Raji (cell line): ENCODE measurements around the gene VPS11.

ENCODE experiments used
- POLR2A ChIP-seq: IDR thresholded peaks from 2 replicates; pipeline ENCODE4 v1.6.1; 2011; ENCODE audit warnings: low read depth, low read length, control low read depth; ENCODE audit not compliant: insufficient read depth

The VPS11 gene

DNA sequence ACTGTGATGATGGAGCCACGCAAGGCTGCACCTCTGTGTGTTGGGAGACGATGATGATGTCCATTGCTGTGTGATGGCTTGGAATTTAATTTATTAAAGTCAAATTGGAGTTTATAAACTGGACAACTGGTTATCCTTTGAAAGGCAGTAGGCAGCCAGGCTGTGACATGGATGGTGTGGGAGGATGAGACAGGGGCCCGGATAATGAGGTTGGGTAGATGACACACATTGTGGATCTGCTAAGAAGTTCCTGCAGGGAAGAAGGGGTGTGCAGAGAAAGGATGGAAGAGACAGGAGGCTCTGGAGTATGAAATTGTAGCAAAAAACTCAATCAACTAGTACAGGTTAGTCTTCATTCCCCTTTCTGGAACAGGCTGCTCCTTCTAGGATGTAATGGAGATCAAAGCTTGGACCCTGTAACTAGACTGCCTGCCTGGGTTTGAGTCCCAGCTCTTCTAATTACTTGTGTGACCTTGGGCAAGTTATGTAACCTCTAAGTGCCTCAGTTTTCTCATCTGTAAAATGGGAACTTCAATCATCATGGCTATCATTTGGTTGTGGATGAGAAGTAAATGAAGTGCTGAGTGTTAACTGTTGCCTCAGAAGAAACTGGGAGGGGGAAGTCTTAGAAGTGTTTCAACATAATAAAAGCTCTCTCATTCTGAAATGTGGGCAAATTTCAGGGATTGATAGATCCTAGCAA, 49.5 kb downstream of the VPS11 start:
- TF ChIP-seq POLR2A, result no peak

DNA sequence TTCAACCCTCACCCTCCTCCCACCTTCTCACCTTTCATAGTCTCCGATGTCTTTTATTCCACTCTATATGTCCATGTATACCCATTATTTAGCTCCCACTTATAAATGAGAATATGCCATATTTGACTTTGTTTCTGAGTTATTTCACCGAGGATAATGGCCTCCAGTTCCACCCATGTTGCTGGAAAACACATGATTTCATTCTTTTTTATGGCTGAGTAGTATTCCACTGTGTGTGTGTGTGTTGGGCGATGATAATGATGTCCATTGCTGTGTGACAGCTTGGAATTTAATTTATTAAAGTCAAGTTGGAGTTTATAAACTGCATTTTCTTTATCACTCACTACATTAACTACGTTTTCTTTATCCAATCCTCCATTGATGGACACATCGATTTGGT, 50.6 kb downstream of the VPS11 start:
- no peak for TF ChIP-seq POLR2A

DNA sequence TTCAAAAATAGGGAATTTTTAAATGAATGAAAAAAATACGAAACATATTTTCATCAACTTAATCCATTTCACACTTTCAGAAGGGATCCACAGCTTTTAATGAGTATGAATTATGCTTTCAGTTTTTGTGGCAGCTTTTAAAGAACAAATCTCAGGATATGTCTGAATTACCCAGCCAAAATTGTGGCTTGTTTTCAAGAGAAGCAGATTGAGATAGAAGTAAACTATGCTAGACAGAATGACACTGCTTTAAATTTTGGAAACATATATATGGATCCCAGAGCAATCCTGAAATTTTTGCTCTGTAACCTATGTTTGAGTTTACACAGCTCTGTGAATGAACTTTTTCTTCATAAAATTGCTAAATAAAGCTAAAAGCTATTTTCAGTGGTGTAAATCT, 51.3 kb downstream of the VPS11 start:
- no peak for TF ChIP-seq POLR2A

DNA sequence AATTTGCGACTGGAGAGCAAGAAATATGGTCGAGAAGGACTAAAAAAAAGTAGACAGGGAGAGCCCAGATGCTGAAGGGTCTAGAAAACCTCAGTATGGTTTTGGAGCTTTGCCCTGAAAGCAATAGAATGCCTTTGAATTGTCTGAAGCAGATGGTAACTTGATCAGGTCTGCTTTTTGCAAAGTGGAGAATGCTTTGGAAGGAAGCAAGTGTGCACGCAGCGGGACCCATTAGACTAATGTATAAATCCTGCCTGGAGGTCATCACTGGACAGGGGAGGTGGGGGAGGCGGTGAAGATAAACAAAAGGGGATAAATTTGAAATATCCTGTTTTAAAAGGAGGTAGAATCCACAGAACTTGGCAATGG, 53.0 kb downstream of the VPS11 start:
- TF ChIP-seq POLR2A, result no peak

DNA sequence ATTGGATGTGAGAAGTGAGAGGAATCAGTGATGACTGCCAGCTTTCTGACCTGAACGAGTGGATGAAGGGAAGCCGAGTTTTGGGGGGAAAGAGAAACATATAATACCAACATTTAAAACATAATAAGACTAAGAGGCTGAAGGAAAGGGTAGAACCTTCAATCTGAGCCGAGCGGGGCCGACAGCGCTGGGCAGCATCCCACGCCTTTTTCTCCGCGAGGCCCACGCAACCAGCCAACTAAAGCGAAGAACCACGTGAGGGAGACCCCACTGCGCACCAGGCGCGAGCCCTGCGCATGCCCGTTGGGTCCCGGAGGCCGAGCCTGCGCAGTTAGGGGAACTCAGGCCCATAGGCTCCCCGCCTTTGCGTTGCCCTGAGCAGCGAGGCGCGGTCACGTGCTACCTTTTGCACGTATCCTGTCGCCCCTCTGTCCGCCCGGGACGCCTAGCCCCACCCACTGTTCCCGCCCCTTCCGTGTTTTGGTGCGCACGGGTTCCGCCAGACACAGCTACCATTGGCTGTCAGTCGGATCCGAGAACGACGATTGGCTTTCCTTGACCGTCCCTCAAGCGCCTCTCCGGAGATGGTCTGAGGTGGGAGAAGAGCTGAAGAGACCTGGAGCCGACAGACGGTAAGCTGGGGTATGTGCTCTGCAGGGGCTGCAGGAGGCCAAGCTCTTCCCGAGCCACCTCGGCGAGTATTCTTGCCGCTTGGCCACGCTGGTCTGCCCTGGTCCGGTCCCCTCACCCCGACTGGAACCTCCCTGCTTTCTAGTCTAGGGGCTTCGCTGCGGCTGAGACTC, 53.6 kb downstream of the VPS11 start, which contains the start of gene HINFP:
Gene HINFP, plus strand, starts transcription at position 573 of the 803 bp plus-strand sequence. CDS start 5,365 bp downstream, outside the sequence.
- TF ChIP-seq POLR2A, result peak; percentile 94

DNA sequence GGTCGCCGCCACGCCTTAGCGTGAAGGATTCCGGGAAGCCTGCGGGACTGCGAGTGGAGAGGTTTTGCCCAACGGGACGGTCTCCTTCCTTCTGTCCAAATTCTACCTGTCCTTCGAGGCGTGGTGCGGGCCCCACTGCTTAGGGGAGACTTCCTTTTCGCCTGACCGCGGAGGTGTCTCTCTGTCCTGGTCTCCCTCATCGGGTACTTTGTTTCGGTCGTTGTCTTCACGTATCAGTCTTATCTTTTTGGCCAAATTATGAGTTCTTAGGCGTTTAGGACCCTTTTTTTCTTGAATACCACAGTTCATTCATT, 54.1 kb downstream of the VPS11 start:
- TF ChIP-seq POLR2A, result no peak

DNA sequence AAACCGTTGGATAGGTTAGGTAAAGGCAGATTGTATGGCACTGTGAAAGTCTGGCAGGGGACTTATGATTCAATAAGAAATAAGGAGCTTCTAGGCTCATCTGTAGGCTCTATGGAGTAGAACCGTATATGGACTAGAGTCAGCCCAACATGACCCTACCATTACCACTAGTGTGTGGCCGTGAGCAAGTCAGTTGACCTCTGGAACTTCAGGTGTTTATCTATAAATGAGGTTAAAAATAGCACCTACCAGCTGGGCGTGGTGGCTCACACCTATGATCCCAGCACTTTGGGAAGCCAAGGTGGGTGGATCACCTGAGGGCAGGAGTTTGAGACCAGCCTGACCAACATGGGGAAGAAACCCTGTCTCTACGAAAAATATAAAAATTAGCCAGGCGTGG, 58.2 kb downstream of the VPS11 start:
- TF ChIP-seq POLR2A, result no peak

DNA sequence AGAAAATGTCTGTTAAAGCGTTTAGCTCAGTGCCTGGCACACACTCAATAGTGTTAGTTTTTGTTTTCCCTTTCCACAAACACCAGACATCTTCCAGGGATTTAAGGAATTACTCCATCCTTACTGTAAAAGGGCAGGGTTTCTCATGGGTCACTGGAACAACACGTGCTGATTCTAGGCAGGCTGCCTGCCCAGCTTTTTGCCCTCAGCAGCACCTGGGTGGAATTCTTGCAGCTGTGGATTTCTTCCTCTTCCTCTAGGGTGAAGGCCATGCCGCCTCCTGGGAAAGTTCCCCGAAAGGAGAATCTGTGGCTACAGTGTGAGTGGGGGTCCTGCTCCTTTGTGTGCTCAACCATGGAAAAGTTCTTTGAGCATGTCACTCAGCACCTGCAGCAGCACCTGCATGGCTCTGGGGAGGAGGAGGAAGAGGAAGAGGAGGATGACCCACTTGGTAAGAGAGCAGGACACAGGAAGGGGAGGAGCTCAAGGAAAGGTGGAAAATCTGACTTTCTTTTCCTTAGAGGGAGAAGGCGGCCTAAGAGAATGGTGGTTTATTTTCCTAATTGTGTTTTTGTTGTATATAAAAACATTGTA, 59.2 kb downstream of the VPS11 start:
- 0 out of 2 replicates have a peak, but pooled peaks have one; percentile 24 for TF ChIP-seq POLR2A

DNA sequence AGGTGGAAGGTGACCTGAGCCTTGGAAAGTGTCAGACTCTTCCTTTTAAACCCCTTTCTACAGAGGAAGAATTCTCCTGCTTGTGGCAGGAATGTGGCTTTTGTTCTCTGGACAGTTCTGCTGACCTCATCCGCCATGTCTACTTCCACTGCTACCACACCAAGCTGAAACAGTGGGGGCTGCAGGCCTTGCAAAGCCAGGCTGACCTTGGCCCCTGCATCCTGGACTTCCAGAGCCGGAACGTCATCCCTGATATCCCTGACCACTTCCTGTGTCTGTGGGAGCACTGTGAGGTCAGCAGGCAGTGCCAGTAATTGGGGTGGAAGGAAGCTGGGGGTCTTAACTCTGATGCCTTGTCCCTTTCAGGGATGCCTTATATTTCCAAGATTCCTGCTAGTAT, 63.0 kb downstream of the VPS11 start:
- TF ChIP-seq POLR2A, result no peak
